WTC11 (cell line): ENCODE results near the gene RBM47.

Source experiments
- ATF2 ChIP-seq: sonication (generic); formaldehyde crosslinking; IDR thresholded peaks from 2 replicates; pipeline ENCODE4 v1.8.1; 2022; ENCODE audit warnings: low read depth, missing genetic modification reagents, borderline replicate concordance
- CTCF ChIP-seq: fragments of 200-600 bp; IDR thresholded peaks from 2 replicates; pipeline ENCODE4 v1.8.0; 2022; ENCODE audit warnings: antibody characterized with exemption
- FOXK1 ChIP-seq: sonication (generic); formaldehyde crosslinking; IDR thresholded peaks from 2 replicates; pipeline ENCODE4 v1.8.0; 2022; ENCODE audit warnings: mild to moderate bottlenecking, moderate library complexity, missing genetic modification reagents
- IRF2 ChIP-seq: sonication (generic); formaldehyde crosslinking; IDR thresholded peaks from 2 replicates; pipeline ENCODE4 v1.8.0; 2022; ENCODE audit warnings: low read depth, missing genetic modification reagents, borderline replicate concordance
- MAX ChIP-seq: sonication (generic); formaldehyde crosslinking; IDR thresholded peaks from 2 replicates; pipeline ENCODE4 v1.8.0; 2022; ENCODE audit warnings: mild to moderate bottlenecking, missing genetic modification reagents
- NFE2L1 ChIP-seq: sonication (generic); formaldehyde crosslinking; IDR thresholded peaks from 2 replicates; pipeline ENCODE4 v1.8.1; 2023; ENCODE audit warnings: missing genetic modification reagents
- NR2C2 ChIP-seq: sonication (generic); formaldehyde crosslinking; IDR thresholded peaks from 2 replicates; pipeline ENCODE4 v1.8.0; 2022; ENCODE audit warnings: mild to moderate bottlenecking, missing genetic modification reagents
- SP1 ChIP-seq: sonication (generic); formaldehyde crosslinking; conservative IDR thresholded peaks from 2 replicates; pipeline ENCODE4 v1.8.1; 2022; ENCODE audit warnings: missing genetic modification reagents
- ZNF138 ChIP-seq: sonication (generic); formaldehyde crosslinking; conservative IDR thresholded peaks from 2 replicates; pipeline ENCODE4 v1.8.1; 2022; ENCODE audit warnings: mild to moderate bottlenecking, moderate library complexity, missing genetic modification reagents
- ZNF232 ChIP-seq: sonication (generic); formaldehyde crosslinking; IDR thresholded peaks from 2 replicates; pipeline ENCODE4 v1.8.0; 2022; ENCODE audit warnings: mild to moderate bottlenecking, missing genetic modification reagents
- ZNF263 ChIP-seq: sonication (generic); formaldehyde crosslinking; IDR thresholded peaks from 2 replicates; pipeline ENCODE4 v1.8.1; 2022; ENCODE audit warnings: low read depth, mild to moderate bottlenecking, moderate library complexity, missing genetic modification reagents
- ZNF423 ChIP-seq: fragments of 250-450 bp; sonication (Bioruptor Pico); IDR thresholded peaks from 2 replicates; pipeline ENCODE4 v2.1.2; 2022; ENCODE audit warnings: mild to moderate bottlenecking, moderate library complexity
- TF ChIP-seq, protein P1 (sequence below): sonication (generic); formaldehyde crosslinking; IDR thresholded peaks from 2 replicates; pipeline ENCODE4 v1.8.1; 2023; ENCODE audit warnings: mild to moderate bottlenecking, missing genetic modification reagents, moderate library complexity

DNA sequence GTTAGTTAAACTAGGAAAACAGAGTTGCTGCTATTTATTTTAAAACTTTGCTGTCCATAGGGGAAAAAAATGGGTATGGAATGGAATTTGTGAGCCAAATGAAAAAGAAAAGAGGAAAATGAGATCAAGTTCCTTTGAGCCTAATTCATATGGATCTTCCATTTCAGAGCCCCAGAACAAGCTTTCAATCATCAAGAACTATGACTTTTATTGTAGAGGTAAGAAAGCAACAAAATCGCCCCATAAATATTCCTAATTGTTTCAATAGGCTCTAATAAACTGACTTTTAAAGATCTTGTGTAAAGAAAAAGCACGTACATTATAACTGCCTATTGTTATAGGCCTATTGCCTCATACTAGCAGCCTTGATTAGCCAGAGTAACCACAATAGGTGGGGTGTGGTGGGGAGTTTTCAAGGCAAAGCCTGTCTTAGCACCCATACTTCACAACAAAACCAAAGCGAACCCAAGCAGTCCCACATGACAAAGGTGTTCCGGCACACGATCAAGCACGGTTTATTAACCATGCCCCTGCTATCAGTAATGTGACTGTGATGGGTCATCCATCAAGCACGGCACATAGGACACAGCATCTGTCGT lies 44.4 kb downstream of the RBM47 start:
- TF ChIP-seq MAX (CRISPR knock-in tag) (no peak), CTCF (no peak), ZNF423 (CRISPR knock-in tag) (no peak), ZNF138 (CRISPR knock-in tag) (no peak), IRF2 (CRISPR knock-in tag) (no peak), NR2C2 (CRISPR knock-in tag) (no peak), SP1 (CRISPR knock-in tag) (no peak), ATF2 (no peak), ZNF232 (CRISPR knock-in tag) (no peak), ZNF263 (CRISPR knock-in tag) (no peak), FOXK1 (CRISPR knock-in tag) (no peak), NFE2L1 (CRISPR knock-in tag) (no peak)
- TF ChIP-seq, protein P1, sequence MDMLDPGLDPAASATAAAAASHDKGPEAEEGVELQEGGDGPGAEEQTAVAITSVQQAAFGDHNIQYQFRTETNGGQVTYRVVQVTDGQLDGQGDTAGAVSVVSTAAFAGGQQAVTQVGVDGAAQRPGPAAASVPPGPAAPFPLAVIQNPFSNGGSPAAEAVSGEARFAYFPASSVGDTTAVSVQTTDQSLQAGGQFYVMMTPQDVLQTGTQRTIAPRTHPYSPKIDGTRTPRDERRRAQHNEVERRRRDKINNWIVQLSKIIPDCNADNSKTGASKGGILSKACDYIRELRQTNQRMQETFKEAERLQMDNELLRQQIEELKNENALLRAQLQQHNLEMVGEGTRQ (CRISPR knock-in tag): no peak
